Gastrocnemius medialis (tissue), 4 donors: ENCODE data around the gene HAGH. TPM values are rescaled to one million over a fixed set of nuclear protein-coding genes. Genes with fewer than 3 reads are reported as not detected.
A peak's percentile ranks its signal among the peaks of the same experiment; 100 is the strongest.

Experiments used
- ATAC-seq, 2 donors: fragments of 150-250 bp; one replicate each; pipeline ENCODE4 v1.9.1; 2016
- DNase-seq, 2 donors: peaks; one replicate each; pipeline ENCODE4 v3.0.0-alpha.2; 2019
- H3K27ac ChIP-seq, 4 donors: fragments of 200-600 bp; sonication (generic); 1 replicate in 1 of 4; 2 replicates in 3 of 4; pipeline ENCODE4 v1.5.1; 2016 to 2018; ENCODE audit warnings: mild to moderate bottlenecking in 2 of 4, moderate library complexity in 1 of 4
- H3K27me3 ChIP-seq, 3 donors: fragments of 200-600 bp; sonication (generic) in 2 of 3; 1 replicate in 1 of 3; 2 replicates in 2 of 3; pipeline versions ENCODE4 v1.5.1 to v1.6.0; 2016 to 2019; ENCODE audit warnings: mild to moderate bottlenecking in 1 of 3, moderate library complexity in 1 of 3
- H3K36me3 ChIP-seq, 2 donors: fragments of 200-600 bp; sonication (generic) in 1 of 2; one replicate each; pipeline ENCODE4 v1.5.1; 2017 to 2018
- H3K4me1 ChIP-seq, 2 donors: fragments of 200-600 bp; sonication (generic) in 1 of 2; one replicate each; pipeline ENCODE4 v1.5.1; 2016 to 2017; ENCODE audit warnings: mild to moderate bottlenecking in 2 of 2
- H3K4me3 ChIP-seq, 4 donors: fragments of 200-600 bp; sonication (generic) in 3 of 4; 1 replicate in 1 of 4; 2 replicates in 3 of 4; pipeline ENCODE4 v1.5.1; 2016 to 2019; ENCODE audit warnings: mild to moderate bottlenecking in 2 of 4
- H3K9me3 ChIP-seq, 3 donors: fragments of 200-600 bp; sonication (generic) in 2 of 3; 1 replicate in 1 of 3; 2 replicates in 2 of 3; pipeline ENCODE4 v1.5.1; 2016 to 2019
- CTCF ChIP-seq, 5 experiments: fragments of 450-650 bp in 3 of 5; fragments of 200-600 bp in 2 of 5; sonication (generic) in 2 of 5; IDR thresholded peaks in 4 of 5; conservative IDR thresholded peaks in 1 of 5; 1 replicate in 4 of 5; 2 replicates in 1 of 5; pipeline ENCODE4 v1.5.1; 2016 to 2019; ENCODE audit warnings: antibody characterized with exemption in 5 of 5, mild to moderate bottlenecking in 3 of 5, moderate library complexity in 3 of 5
- POLR2A ChIP-seq, 2 donors: fragments of 450-650 bp; IDR thresholded peaks; one replicate each; pipeline ENCODE4 v1.6.1; 2017; ENCODE audit warnings: antibody characterized with exemption in 2 of 2, mild to moderate bottlenecking in 2 of 2, moderate library complexity in 2 of 2
- in situ Hi-C, 4 donors: fragments of 200-750 bp; cut with MboI; loops; one replicate each; pipeline versions ENCODE4 v1.15.0 to v1.8.0; 2017; ENCODE audit warnings: low sequenced_read_pairs in 4 of 4
- intact Hi-C: fragments of 100-400 bp; cut with DNase I; formaldehyde crosslinking; loops from one replicate; pipeline ENCODE4 v1.15.1; 2023; ENCODE audit warnings: low total_unique reads
- total RNA-seq, 4 donors: library from RNA; depleted of rRNA; stranded (reverse); fragments of >200 nt; gene quantifications; one replicate each; pipeline versions ENCODE4 v1.1.0 to v1.2.3, GENCODE V29; 2016

The HAGH gene
- total RNA-seq, 4 donors from 2014 or later = 216 to 440 (median 261) TPM

- Histone ChIP-seq H3K36me3 (peaks cover 0 to 63% of the 10 kb centered on the region in 2 donors), H3K27me3 (no peaks in the 10 kb centered on the region), H3K27ac (no peak overlapping the region), H3K9me3 (no peaks in the 10 kb centered on the region), H3K4me3 (no peak overlapping the region), H3K4me1 (peaks cover 9 to 13% of the 10 kb centered on the region in 2 donors)
- in situ Hi-C loops (no loop called here), intact Hi-C loops (no loop called here)
- DNase-seq (no peak), ATAC-seq (no peak)
- TF ChIP-seq CTCF (IDR thresholded peaks at IDR 0.05 in 4 of 5, conservative IDR thresholded peaks at IDR 0.05 in 1 of 5) (no peak), POLR2A (IDR thresholded peaks at IDR 0.05) (no peak)
Measured at GRCh38 chr16:1766701-1767100, 59.9 kb downstream of the HAGH start.

- Histone ChIP-seq H3K27ac (no peak overlapping the region), H3K4me1 (peaks cover 8 to 11% of the 10 kb centered on the region in 2 donors), H3K36me3 (peaks cover 0 to 65% of the 10 kb centered on the region in 2 donors), H3K9me3 (no peaks in the 10 kb centered on the region), H3K4me3 (no peak overlapping the region), H3K27me3 (no peaks in the 10 kb centered on the region)
- in situ Hi-C loops = no loop called here
- TF ChIP-seq CTCF (IDR thresholded peaks at IDR 0.05 in 4 of 5, conservative IDR thresholded peaks at IDR 0.05 in 1 of 5) (no peak), POLR2A (IDR thresholded peaks at IDR 0.05) (no peak)
- DNase-seq (no peak), ATAC-seq (no peak)
- intact Hi-C loops = no loop called here
Measured at GRCh38 chr16:1766231-1766630, 60.4 kb downstream of the HAGH start.

GRCh38 chr16:1765826-1766225, 60.8 kb downstream of the HAGH start:
- H3K9me3 ChIP-seq = no peaks in the 10 kb centered on the region
- H3K27ac ChIP-seq = no peak overlapping the region
- peaks cover 0 to 69% of the 10 kb centered on the region in 2 donors for H3K36me3 ChIP-seq
- intact Hi-C loops = no loop called here
- ATAC-seq (no peak), DNase-seq (no peak)
- in situ Hi-C loops = no loop called here
- no peak for TF ChIP-seq CTCF (IDR thresholded peaks at IDR 0.05 in 4 of 5, conservative IDR thresholded peaks at IDR 0.05 in 1 of 5)
- TF ChIP-seq POLR2A (IDR thresholded peaks at IDR 0.05) = no peak
- peaks cover 8 to 9% of the 10 kb centered on the region in 2 donors for H3K4me1 ChIP-seq
- H3K4me3 ChIP-seq = no peak overlapping the region
- no peaks in the 10 kb centered on the region for H3K27me3 ChIP-seq

GRCh38 chr16:1764971-1765370, 61.7 kb downstream of the HAGH start:
- H3K36me3 ChIP-seq = peaks cover 0 to 78% of the 10 kb centered on the region in 2 donors
- TF ChIP-seq POLR2A (IDR thresholded peaks at IDR 0.05) = no peak
- in situ Hi-C loops (no loop called here), intact Hi-C loops (loop anchor here (5.0 kb wide), 1 partner anchor 338 kb away; no protein-coding TSS in a partner anchor)
- H3K4me3 ChIP-seq = no peak overlapping the region
- DNase-seq = no peak
- peaks cover under 1 to 3% of the 10 kb centered on the region in 2 donors for H3K4me1 ChIP-seq
- no peaks in the 10 kb centered on the region for H3K9me3 ChIP-seq
- ATAC-seq = no peak
- no peak overlapping the region for H3K27ac ChIP-seq
- H3K27me3 ChIP-seq = no peaks in the 10 kb centered on the region

- Histone ChIP-seq H3K36me3 (peaks cover 0 to 80% of the 10 kb centered on the region in 2 donors), H3K4me3 (no peak overlapping the region), H3K27ac (no peak overlapping the region), H3K27me3 (no peaks in the 10 kb centered on the region), H3K4me1 (no peaks in the 10 kb centered on the region), H3K9me3 (no peaks in the 10 kb centered on the region)
- TF ChIP-seq POLR2A (IDR thresholded peaks at IDR 0.05) (no peak), CTCF (IDR thresholded peaks at IDR 0.05 in 4 of 5, conservative IDR thresholded peaks at IDR 0.05 in 1 of 5) (peak in 1 of 5 experiments; percentile 18)
- in situ Hi-C loops (no loop called here), intact Hi-C loops (loop anchor here (5.0 kb wide), 1 partner anchor 337 kb away; no protein-coding TSS in a partner anchor)
- DNase-seq (no peak), ATAC-seq (peak in 1 of 2 donors; percentile 15)
Measured at GRCh38 chr16:1763521-1764511, 62.8 kb downstream of the HAGH start.
